ENCODE data around the gene PSMB10.

DNA sequence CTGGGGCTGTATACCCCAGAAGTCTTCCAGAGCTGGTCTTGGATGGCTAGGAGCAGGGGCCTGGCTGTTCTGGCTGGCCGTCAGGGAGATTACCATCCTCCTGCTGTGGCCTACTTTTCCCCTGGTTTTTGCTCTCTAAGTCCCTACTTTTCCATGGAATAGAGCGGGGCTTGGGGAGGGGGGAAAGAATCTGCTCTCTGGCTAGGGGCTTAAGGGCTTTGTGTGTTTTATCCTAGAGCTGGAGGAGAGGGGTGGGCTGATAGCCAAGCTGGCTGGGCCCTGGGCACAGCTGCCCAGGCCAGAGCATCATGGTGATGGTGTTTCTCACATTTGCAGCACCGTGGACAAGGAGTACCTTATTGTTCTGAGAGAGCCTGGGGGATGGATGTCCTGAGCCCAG is 48.3 kb downstream of the PSMB10 start:
- TF ChIP-seq, protein P1, sequence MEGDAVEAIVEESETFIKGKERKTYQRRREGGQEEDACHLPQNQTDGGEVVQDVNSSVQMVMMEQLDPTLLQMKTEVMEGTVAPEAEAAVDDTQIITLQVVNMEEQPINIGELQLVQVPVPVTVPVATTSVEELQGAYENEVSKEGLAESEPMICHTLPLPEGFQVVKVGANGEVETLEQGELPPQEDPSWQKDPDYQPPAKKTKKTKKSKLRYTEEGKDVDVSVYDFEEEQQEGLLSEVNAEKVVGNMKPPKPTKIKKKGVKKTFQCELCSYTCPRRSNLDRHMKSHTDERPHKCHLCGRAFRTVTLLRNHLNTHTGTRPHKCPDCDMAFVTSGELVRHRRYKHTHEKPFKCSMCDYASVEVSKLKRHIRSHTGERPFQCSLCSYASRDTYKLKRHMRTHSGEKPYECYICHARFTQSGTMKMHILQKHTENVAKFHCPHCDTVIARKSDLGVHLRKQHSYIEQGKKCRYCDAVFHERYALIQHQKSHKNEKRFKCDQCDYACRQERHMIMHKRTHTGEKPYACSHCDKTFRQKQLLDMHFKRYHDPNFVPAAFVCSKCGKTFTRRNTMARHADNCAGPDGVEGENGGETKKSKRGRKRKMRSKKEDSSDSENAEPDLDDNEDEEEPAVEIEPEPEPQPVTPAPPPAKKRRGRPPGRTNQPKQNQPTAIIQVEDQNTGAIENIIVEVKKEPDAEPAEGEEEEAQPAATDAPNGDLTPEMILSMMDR (IDR thresholded peaks at IDR 0.05 in 8 of 11, conservative IDR thresholded peaks at IDR 0.05 in 3 of 11), result no peak
- TF ChIP-seq POLR2AphosphoS5 (IDR thresholded peaks at IDR 0.05) (no peak), POLR2A (IDR thresholded peaks at IDR 0.05) (no peak)
